ENCODE results near the gene RALGAPA1. TPM values are rescaled to one million over a fixed set of nuclear protein-coding genes. Genes with fewer than 3 reads are reported as not detected.

The RALGAPA1 gene
- total RNA-seq, 1 donor from 2014 or later = 29.0 TPM

DNA sequence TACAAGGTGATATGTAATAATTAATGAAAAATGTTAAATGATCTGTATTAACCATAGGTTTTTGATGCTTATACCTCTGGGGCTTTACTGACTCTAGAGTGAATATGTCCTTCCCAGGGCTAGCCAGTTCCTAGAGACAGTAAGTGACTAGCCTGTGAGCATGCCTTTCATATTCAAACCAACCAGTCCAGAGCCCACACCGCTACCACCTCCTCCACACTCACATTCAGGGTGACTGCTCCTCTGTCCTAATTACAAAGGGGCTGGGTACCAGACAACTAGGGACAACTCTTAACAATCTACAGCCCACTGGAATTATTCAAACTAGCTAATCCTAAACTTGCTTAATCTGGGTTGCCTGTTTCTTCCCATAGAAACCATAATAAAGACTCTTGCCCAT is 49.0 kb downstream of the RALGAPA1 start:
- DNase-seq (ENCODE audit: low spot score) = no peak
- Mint-ChIP-seq H3K4me1 (ENCODE audit: unreplicated experiment) (no peaks in the 10 kb centered on the region), H3K4me3 (ENCODE audit: unreplicated experiment) (no peak overlapping the region), H3K9me3 (ENCODE audit: unreplicated experiment) (no peaks in the 10 kb centered on the region), H3K36me3 (ENCODE audit: low read depth, unreplicated experiment) (no peaks in the 10 kb centered on the region), H3K27ac (ENCODE audit: unreplicated experiment) (no peak overlapping the region), H3K27me3 (ENCODE audit: unreplicated experiment) (no peaks in the 10 kb centered on the region)
- TF ChIP-seq, protein P1, sequence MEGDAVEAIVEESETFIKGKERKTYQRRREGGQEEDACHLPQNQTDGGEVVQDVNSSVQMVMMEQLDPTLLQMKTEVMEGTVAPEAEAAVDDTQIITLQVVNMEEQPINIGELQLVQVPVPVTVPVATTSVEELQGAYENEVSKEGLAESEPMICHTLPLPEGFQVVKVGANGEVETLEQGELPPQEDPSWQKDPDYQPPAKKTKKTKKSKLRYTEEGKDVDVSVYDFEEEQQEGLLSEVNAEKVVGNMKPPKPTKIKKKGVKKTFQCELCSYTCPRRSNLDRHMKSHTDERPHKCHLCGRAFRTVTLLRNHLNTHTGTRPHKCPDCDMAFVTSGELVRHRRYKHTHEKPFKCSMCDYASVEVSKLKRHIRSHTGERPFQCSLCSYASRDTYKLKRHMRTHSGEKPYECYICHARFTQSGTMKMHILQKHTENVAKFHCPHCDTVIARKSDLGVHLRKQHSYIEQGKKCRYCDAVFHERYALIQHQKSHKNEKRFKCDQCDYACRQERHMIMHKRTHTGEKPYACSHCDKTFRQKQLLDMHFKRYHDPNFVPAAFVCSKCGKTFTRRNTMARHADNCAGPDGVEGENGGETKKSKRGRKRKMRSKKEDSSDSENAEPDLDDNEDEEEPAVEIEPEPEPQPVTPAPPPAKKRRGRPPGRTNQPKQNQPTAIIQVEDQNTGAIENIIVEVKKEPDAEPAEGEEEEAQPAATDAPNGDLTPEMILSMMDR (IDR thresholded peaks at IDR 0.05; ENCODE audit: unreplicated experiment) = no peak

DNA sequence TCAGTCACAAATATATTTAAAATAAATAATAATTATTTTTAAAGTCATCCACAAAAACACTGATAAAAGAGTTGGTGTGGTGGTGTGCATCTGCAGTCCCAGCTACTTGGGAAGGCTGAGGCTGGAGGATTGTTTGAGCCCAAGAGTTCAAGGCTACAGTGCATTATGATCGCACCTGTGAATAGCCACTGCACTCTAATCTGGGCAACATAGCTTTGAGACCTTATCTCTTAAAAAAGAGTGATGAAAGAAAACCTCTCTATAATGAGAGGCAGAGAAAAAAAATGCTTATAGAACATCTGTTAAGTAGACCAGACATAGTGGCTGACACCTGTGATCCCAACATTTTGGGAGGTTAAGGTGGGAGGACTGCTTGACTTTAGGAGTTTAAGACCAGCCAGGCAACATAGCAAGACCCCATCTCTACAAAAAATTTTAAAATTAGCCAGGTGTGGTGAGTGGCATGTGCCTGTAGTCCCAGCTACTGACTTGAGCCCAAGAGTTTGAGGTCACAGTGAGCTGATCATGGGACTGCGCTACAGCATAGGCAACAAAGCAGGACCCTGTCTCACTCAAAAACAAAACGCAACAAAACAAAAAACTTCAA is 50.5 kb downstream of the RALGAPA1 start:
- TF ChIP-seq, protein P1 (IDR thresholded peaks at IDR 0.05; ENCODE audit: unreplicated experiment) = no peak
- Mint-ChIP-seq H3K4me3 (ENCODE audit: unreplicated experiment) (no peak overlapping the region), H3K27me3 (ENCODE audit: unreplicated experiment) (no peaks in the 10 kb centered on the region), H3K36me3 (ENCODE audit: low read depth, unreplicated experiment) (no peaks in the 10 kb centered on the region), H3K9me3 (ENCODE audit: unreplicated experiment) (no peaks in the 10 kb centered on the region), H3K27ac (ENCODE audit: unreplicated experiment) (no peak overlapping the region), H3K4me1 (ENCODE audit: unreplicated experiment) (no peaks in the 10 kb centered on the region)
- DNase-seq (ENCODE audit: low spot score) = no peak

DNA sequence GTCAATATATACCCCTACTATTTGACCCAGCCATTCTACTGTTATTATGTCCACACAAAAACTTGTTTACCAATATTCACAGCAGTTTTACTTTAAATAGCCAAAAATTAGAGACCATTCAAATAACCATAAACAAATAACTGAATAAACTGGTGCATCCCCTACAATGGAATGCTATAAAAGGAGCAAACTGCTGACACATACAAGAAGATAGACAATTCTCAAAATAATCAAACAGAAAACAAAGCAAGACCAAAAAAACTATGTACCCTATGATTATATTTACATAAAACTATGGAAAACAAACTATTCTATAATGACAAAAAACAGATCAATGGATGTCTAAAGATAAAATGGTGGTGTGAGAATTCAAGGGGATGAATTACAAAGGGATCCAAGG is 54.4 kb downstream of the RALGAPA1 start:
- Mint-ChIP-seq H3K9me3 (ENCODE audit: unreplicated experiment) (no peaks in the 10 kb centered on the region), H3K36me3 (ENCODE audit: low read depth, unreplicated experiment) (peaks cover 4% of the 10 kb centered on the region), H3K4me1 (ENCODE audit: unreplicated experiment) (no peaks in the 10 kb centered on the region), H3K27me3 (ENCODE audit: unreplicated experiment) (no peaks in the 10 kb centered on the region), H3K4me3 (ENCODE audit: unreplicated experiment) (no peak overlapping the region), H3K27ac (ENCODE audit: unreplicated experiment) (no peak overlapping the region)
- TF ChIP-seq, protein P1 (IDR thresholded peaks at IDR 0.05; ENCODE audit: unreplicated experiment) = no peak
- DNase-seq (ENCODE audit: low spot score) = no peak

DNA sequence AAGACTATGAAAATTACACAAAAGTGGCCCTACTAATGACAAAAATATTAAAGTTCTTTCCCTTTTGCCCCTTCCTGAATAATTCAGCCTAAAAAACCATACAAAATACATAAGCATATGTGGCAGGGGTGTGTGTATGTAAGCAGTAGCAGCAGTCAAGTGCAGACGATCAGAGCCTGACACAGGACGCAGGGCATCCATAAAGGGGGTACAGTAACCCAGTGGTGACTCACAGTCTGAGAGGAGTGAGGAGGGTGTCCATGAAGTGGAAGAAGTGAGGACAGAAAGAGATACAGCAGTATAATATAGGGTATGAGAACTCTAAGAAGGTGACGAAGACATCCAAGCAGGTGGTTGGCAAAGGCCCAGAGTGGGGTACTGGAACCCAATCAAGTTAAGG is 56.7 kb downstream of the RALGAPA1 start:
- H3K4me3 Mint-ChIP-seq (ENCODE audit: unreplicated experiment) = no peak overlapping the region
- no peak overlapping the region for H3K27ac Mint-ChIP-seq (ENCODE audit: unreplicated experiment)
- no peak for DNase-seq (ENCODE audit: low spot score)
- H3K36me3 Mint-ChIP-seq (ENCODE audit: low read depth, unreplicated experiment) = peaks cover 4% of the 10 kb centered on the region
- H3K27me3 Mint-ChIP-seq (ENCODE audit: unreplicated experiment) = no peaks in the 10 kb centered on the region
- H3K9me3 Mint-ChIP-seq (ENCODE audit: unreplicated experiment) = no peaks in the 10 kb centered on the region
- TF ChIP-seq, protein P1 (IDR thresholded peaks at IDR 0.05; ENCODE audit: unreplicated experiment) = no peak
- no peaks in the 10 kb centered on the region for H3K4me1 Mint-ChIP-seq (ENCODE audit: unreplicated experiment)

DNA sequence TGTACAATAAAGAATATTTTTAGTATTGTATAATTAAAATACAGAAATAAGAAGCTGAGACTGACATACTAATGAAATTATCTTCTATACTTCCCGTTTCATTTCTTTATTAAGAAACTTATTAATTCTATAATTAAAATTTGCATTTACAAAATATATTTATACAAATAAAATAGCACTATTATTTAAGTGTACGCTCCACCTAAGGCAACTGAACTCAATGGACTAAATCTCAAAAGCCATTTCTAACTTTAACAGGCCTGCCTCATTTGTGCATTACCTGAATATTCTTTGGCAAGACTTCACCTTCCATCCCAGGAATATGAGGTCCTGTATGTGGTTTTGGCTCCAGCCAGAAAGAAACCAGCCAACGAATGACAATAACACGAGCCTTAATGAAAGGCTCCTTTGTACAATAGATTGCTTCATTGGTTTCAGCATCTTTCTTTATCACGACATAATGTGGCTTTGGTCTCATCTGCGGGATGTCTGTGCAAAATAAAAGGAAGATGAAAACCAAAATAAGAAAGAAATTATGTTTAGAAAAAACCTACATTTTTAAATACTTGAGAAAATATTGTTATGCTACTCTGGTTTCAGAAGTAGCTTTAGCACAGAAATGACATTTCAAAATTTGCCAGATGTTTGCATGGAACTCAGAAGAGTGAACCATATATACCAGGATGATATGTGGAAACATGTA is 58.7 kb downstream of the RALGAPA1 start:
- no peak for DNase-seq (ENCODE audit: low spot score)
- no peaks in the 10 kb centered on the region for H3K4me1 Mint-ChIP-seq (ENCODE audit: unreplicated experiment)
- no peak overlapping the region for H3K4me3 Mint-ChIP-seq (ENCODE audit: unreplicated experiment)
- peaks cover 4% of the 10 kb centered on the region for H3K36me3 Mint-ChIP-seq (ENCODE audit: low read depth, unreplicated experiment)
- TF ChIP-seq, protein P1 (IDR thresholded peaks at IDR 0.05; ENCODE audit: unreplicated experiment) = no peak
- H3K9me3 Mint-ChIP-seq (ENCODE audit: unreplicated experiment) = no peaks in the 10 kb centered on the region
- H3K27me3 Mint-ChIP-seq (ENCODE audit: unreplicated experiment) = no peaks in the 10 kb centered on the region
- H3K27ac Mint-ChIP-seq (ENCODE audit: unreplicated experiment) = no peak overlapping the region

All from endothelial cell (in vitro differentiated cells).